ENCODE data around the gene PSMG3.
"Not testable (repeated sequence)": the region's sequence is repeated elsewhere in the genome, so short reads cannot be mapped to it uniquely, and the experiment has no call there.

The PSMG3 gene

GRCh38 chr7:1596181-1597043 lies 26.6 kb upstream of the PSMG3 start:
- DNase-seq = no peak

DNA sequence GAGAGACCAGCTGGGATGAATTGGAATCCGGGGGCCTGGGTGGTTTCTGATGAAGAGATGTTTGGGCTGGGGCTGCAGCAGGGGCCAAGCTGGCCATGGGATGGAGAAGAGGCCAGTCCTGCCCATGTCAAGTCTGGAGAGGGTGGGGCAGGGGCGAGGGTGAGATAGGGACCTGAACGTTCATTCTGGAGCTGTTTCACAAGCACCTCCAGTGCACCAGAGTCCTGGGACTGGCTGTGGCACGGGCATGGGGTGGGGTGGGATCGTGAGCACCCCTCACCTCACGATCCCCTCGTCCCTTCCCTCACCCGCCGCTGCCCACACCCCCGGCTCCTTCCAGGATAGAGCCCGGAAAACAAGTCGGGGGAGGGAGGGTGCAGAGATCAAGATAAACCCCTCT lies 25.8 kb upstream of the PSMG3 start:
- DNase-seq = no peak

GRCh38 chr7:1595027-1595426 lies 25.2 kb upstream of the PSMG3 start:
- DNase-seq = no peak

DNA sequence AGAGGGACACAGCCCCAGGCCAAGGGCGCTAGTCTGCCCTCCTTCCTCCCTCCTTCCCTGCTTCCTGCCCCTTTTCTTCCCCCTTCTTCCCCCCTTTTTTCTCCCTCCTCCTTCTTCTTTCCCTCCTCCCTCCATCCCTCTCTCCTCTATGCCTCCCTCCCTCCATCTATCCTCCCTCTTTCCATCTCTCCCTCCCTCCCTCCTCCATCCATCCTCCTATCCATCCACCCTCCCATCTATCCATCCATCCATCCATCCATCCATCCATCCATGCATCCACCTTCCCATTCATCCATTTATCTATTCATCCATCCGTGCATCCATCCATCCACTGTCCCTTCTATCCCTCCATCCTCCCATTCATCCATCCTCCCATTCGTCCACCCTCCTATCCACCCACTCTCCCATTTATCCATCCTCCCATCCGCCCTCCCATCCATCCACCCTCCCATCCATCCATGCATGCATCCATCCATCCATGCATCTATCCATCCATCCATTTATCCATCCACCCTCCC lies 24.1 kb upstream of the PSMG3 start:
- DNase-seq = no peak

DNA sequence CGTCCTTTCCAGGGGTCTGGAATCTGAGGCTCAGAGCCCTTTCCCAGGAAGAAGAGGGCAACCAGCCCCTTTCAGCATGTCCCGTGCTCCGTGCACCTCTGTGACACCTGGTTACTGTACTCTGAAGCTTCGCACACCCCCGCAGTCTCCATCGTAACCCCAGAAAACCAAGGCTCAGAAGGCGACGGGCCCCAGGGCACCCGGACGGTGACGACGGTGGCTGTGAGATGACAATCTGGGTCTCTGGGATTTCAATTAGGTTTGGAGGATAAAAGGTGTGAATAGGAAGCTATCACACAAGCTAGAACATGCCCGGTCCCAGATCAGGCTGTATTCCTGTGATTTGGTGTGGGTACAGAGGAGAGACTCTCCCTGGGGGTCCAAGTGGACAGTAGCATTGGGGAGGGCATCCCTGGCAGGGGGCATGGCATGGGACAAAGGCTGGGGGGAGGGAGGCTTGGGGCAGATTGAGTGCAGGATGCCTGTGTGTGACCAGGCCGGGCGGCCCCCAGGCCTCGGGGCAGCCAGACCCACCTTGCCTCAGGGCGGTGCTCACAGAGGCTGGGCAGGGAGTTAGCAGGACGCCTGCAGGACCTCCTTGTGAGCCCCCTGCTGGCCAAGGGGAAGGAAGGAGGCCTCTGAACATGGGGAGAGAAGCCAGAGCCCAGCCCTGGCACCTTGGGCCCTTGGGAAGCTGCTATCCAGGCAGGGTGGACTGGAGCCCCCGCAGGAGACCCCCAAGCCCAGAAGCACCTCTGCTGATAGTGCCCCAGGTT lies 23.4 kb upstream of the PSMG3 start:
- peak; percentile 23 for DNase-seq

- DNase-seq = no peak
Measured at GRCh38 chr7:1592299-1592871, 22.6 kb upstream of the PSMG3 start.

GRCh38 chr7:1591876-1592275 lies 22.0 kb upstream of the PSMG3 start:
- no peak for DNase-seq

GRCh38 chr7:1591396-1591795 lies 21.6 kb upstream of the PSMG3 start:
- no peak for DNase-seq

GRCh38 chr7:1590887-1591286 lies 21.1 kb upstream of the PSMG3 start:
- no peak for DNase-seq

DNA sequence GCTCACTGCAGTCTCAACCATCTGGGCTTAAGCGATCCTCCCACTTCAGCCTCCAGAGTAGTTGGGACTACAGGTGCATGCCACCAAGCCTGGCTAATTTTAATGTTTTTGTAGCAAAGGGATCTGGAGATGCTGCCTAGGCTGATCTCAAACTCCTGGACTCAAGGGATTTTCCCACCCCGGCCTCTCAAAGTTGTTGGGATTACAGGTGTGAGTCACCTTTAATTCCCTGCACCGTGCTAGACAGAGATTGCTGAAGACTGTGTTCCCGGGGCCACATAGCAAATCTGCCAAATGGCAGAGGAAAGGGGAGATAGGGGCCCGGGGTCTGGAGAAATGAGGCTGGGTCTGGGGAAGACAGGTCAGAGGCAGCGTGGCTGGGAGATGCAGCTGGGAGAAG lies 20.6 kb upstream of the PSMG3 start:
- DNase-seq = no peak

GRCh38 chr7:1588978-1589377 lies 19.1 kb upstream of the PSMG3 start:
- no peak for DNase-seq

- DNase-seq = no peak
Measured at GRCh38 chr7:1587738-1588137, 17.9 kb upstream of the PSMG3 start.

GRCh38 chr7:1586827-1587705 lies 17.2 kb upstream of the PSMG3 start:
- DNase-seq = peak; percentile 48

GRCh38 chr7:1586126-1586826 lies 16.4 kb upstream of the PSMG3 start:
- DNase-seq = no peak

- DNase-seq = no peak
Measured at GRCh38 chr7:1585142-1585981, 15.5 kb upstream of the PSMG3 start.

- no peak for DNase-seq
Measured at GRCh38 chr7:1584700-1585099, 14.9 kb upstream of the PSMG3 start.

GRCh38 chr7:1583241-1583930 lies 13.6 kb upstream of the PSMG3 start:
- DNase-seq = not testable (repeated sequence)

- DNase-seq = peak; percentile 44
Measured at GRCh38 chr7:1580422-1581030, 10.7 kb upstream of the PSMG3 start.

DNA sequence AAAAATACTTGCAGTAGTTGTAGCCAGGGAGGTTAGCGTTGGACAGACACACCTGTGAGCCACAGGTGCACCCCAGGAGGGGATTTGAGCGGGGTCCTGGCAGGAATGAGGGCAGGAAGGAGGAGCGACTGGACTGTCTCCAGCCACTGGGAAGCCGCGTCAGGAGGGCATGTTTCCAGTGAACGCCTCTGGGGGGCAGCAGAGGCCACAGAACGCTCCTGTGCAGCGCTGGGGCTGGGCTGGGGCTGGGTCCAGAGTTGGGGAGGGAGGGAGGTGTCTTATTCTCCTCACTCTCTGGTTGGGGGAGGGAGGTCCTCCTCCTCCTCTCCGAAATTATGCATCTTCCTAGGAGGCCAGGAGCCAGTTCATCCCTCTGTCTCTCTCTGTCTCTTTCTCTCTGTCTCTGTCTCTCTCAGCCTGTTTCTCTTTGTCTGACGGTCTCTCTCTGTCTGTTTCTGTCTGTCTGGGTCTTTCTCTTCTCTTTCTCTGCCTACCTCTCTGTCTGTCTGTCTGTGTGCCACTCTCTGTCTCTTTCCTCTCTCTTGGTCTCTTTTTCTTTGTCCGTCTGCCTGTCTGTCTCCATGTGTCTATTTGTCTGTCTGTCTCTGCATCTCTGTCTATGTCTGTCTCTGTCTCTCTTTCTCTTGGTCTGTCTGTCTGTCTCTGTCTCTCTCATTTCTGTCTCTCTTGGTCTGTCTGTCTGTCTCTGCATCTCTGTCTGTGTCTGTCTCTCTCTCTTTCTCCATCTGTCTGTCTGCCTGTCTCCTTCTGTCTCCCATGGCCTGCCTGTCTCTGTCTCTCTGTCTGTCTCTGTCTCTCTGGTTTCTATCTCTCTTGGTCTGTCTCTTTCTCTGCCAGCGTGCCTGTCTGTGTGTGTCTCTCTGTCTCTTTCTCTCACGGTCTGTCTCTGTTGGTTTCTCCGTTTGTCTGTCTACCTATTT lies 9.9 kb upstream of the PSMG3 start:
- DNase-seq = peak; percentile 73
